Activated gamma-delta T cell treated with Interleukin-2 at 50 U/mL for 16 hours (primary cell): ENCODE results near the gene ITGB2.

ENCODE experiments used
- DNase-seq: peaks from one replicate; pipeline ENCODE4 v3.0.0-alpha.2; 2020

Gene ITGB2

DNA sequence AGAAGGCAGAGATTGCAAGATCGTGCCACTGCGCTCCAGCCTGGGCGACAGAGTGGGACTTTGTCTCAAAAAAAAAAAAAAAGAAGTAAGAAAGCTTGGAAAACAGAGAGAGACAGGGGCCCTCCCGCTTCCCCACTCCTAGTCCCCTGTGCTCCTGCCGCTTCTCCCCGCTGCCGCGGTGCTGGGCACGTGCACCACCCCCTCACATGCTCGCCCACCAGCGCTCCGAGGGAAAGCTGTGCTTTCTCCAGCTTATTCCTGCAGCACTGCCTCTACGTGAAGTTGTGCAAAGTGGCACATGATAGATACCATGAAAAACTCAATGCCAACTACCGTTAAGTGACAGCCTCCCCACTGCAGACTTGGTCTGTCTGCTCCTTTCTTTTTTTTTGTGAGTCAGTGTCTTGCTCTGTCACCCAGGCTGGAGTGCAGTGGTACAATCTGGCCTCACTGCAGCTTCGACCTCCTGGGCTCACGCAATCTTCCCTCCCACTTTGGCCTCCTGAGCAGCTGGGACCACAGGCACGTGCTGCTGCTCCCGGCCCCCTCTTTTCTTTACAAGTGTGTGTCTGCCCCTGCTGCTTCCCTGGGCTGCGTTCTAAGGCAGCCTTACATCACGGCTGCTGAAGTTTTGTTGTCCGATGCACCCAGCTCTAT is 34.6 kb upstream of the ITGB2 start:
- no peak for DNase-seq

DNA sequence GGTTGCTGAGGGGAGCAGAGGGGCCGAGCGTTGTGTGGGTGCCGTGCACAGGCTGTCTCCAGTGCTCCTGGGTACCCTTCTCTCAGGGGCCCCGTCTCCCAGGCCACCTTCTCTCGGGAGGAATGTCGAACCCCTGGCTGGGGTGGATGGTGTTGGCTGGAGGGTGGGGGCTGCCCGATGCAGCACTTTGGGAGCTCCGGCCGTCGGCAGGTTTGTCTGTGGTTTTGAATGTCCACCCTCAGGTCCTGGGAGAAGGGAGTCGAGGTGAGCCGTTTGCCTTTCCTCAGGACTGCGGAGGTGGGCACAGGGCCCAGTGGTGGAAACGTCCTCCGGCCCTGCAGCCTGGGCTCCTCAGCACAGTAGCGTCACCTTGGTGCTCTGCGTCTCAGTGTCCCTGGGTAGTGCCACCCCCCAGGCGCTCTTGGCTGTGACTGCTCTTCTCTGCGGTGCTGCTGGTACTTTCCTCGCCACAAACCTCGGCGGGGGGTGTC is 33.6 kb upstream of the ITGB2 start:
- no peak for DNase-seq

GRCh38 chr21:44953628-44954021 is 32.9 kb upstream of the ITGB2 start:
- DNase-seq: no peak

DNA sequence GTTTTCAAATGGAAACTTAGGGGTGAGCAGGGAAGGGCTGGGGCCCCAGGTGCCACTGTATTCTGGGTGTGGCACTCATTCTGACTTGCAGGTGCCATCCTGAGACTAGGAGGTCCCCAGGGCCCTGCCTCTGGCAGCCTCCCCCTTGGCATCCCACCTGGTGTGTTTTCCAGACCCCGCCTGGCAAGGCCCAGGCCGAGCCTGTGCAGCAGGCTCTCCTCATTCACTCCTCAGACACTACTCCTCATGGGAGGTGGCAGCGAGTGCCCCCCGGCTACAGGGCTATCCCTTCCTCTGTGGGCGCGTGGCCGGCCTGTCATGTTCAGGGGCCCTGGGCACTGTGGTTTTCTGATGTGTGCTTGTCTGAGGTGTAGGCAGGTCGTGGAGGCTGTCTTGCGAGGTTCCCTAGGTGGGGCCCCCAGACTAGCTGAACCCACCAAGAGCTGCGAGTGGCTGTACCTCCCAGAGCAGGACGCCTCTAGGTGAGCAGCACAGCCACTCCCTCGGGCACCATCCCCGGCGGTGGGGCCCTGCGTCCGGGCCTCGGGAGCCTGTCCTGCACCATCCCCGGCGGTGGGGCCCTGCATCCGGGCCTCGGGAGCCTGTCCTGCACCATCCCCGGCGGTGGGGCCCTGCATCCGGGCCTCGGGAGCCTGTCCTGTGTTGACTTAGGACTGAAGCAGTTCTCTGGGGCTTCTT is 32.4 kb upstream of the ITGB2 start:
- DNase-seq: no peak

GRCh38 chr21:44952116-44952928 is 31.6 kb upstream of the ITGB2 start:
- DNase-seq: no peak

- no peak for DNase-seq
Observed at GRCh38 chr21:44951186-44951915, 30.7 kb upstream of the ITGB2 start.

- no peak for DNase-seq
Observed at GRCh38 chr21:44950351-44950750, 29.7 kb upstream of the ITGB2 start.

DNA sequence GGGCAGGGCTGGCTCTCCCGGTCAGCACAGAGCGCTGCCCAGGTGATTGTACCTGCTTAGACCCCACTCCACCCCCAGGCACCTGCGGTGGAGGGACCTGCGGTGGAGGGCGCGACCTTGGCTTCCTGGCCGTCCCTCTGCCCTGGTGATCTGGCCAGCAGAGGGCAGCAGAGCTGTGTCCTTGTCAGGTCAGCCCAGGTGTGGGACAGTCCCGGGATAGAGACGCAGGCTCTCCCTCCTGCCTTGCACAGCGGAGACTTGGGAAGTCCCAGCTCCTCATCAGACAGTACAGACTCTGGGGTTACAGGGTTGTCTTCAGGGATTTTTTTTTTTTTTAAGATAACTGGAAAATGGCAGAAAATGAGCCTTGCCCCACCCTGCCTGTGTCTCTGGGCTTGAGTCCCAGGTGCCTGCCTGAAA is 29.1 kb upstream of the ITGB2 start:
- DNase-seq: peak; percentile 88

- DNase-seq: no peak
Observed at GRCh38 chr21:44949161-44949778, 28.6 kb upstream of the ITGB2 start.

GRCh38 chr21:44948426-44949120 is 27.9 kb upstream of the ITGB2 start:
- no peak for DNase-seq

- DNase-seq: no peak
Observed at GRCh38 chr21:44947930-44948331, 27.2 kb upstream of the ITGB2 start.

GRCh38 chr21:44947111-44947929 is 26.6 kb upstream of the ITGB2 start:
- DNase-seq: no peak

GRCh38 chr21:44946254-44947041 is 25.7 kb upstream of the ITGB2 start:
- no peak for DNase-seq

GRCh38 chr21:44944596-44944995 is 23.9 kb upstream of the ITGB2 start:
- no peak for DNase-seq

- DNase-seq: no peak
Observed at GRCh38 chr21:44943686-44944550, 23.2 kb upstream of the ITGB2 start.

GRCh38 chr21:44943005-44943685 is 22.4 kb upstream of the ITGB2 start:
- no peak for DNase-seq

- no peak for DNase-seq
Observed at GRCh38 chr21:44942566-44942965, 21.9 kb upstream of the ITGB2 start.

GRCh38 chr21:44941567-44941966 is 20.9 kb upstream of the ITGB2 start:
- no peak for DNase-seq
